Liver (tissue), 9 donors: ENCODE data around the gene CDH13. TPM values are rescaled to one million over a fixed set of nuclear protein-coding genes. Genes with fewer than 3 reads are reported as not detected.

ENCODE experiments used
- DNase-seq: peaks from one replicate; pipeline ENCODE4 v3.0.0-alpha.2; 2017; ENCODE audit warnings: low spot score
- H3K27ac ChIP-seq, 2 donors: one replicate each; pipeline ENCODE4 v1.7.0; 2013; ENCODE audit warnings: inconsistent platforms in 2 of 2, low read length in 2 of 2, control low read depth in 1 of 2, low read depth in 1 of 2, mild to moderate bottlenecking in 1 of 2
- H3K27me3 ChIP-seq, 4 donors: one replicate each; pipeline versions ENCODE4 v1.6.1 to v1.7.0; 2013; ENCODE audit warnings: low read length in 3 of 4, inconsistent platforms in 1 of 4, mild to moderate bottlenecking in 1 of 4, moderate library complexity in 1 of 4; ENCODE audit not compliant: control insufficient read depth in 4 of 4, insufficient read depth in 4 of 4
- H3K36me3 ChIP-seq, 4 donors: one replicate each; pipeline versions ENCODE4 v1.6.1 to v1.7.0; 2013; ENCODE audit warnings: low read length in 3 of 4, mild to moderate bottlenecking in 3 of 4, low read depth in 1 of 4, moderate library complexity in 1 of 4; ENCODE audit not compliant: control insufficient read depth in 4 of 4, insufficient read depth in 3 of 4
- H3K4me1 ChIP-seq, 4 donors: one replicate each; pipeline versions ENCODE4 v1.6.1 to v1.7.0; 2013; ENCODE audit warnings: low read length in 3 of 4, mild to moderate bottlenecking in 3 of 4, moderate library complexity in 1 of 4; ENCODE audit not compliant: control insufficient read depth in 4 of 4, insufficient read depth in 4 of 4
- H3K4me3 ChIP-seq, 3 donors: one replicate each; pipeline versions ENCODE4 v1.6.1 to v1.7.0; 2013; ENCODE audit warnings: low read length in 3 of 3, control low read depth in 1 of 3, low read depth in 1 of 3, mild to moderate bottlenecking in 1 of 3
- H3K9ac ChIP-seq, 2 donors: one replicate each; pipeline ENCODE4 v1.7.0; 2013; ENCODE audit warnings: low read length in 2 of 2, mild to moderate bottlenecking in 2 of 2, moderate library complexity in 2 of 2, control low read depth in 1 of 2, low read depth in 1 of 2
- H3K9me3 ChIP-seq, 4 donors: one replicate each; pipeline versions ENCODE4 v1.6.1 to v1.7.0; 2013; ENCODE audit warnings: low read length in 3 of 4; ENCODE audit not compliant: control insufficient read depth in 4 of 4
- ATF3 ChIP-seq: IDR thresholded peaks from 2 replicates; pipeline ENCODE4 v1.6.1; 2016; ENCODE audit warnings: antibody characterized with exemption
- CTCF ChIP-seq: fragments of 150-350 bp; IDR thresholded peaks from 2 replicates; pipeline ENCODE4 v1.5.1; 2017; ENCODE audit warnings: improper control_type of control experiment, low read depth, low read length; ENCODE audit not compliant: missing input control
- EGR1 ChIP-seq, 2 donors: IDR thresholded peaks; 2 replicates each; pipeline ENCODE4 v1.6.1; 2016 to 2018; ENCODE audit warnings: antibody characterized with exemption in 2 of 2, low read depth in 2 of 2
- FOXA1 ChIP-seq: IDR thresholded peaks from 2 replicates; pipeline ENCODE4 v1.6.1; 2016; ENCODE audit warnings: antibody characterized with exemption
- FOXA2 ChIP-seq: IDR thresholded peaks from 2 replicates; pipeline ENCODE4 v1.6.1; 2016; ENCODE audit warnings: antibody characterized with exemption
- GABPA ChIP-seq, 2 donors: IDR thresholded peaks in 1 of 2; conservative IDR thresholded peaks in 1 of 2; 2 replicates each; pipeline ENCODE4 v1.6.1; 2016; ENCODE audit warnings: antibody characterized with exemption in 2 of 2, mild to moderate bottlenecking in 1 of 2, moderate library complexity in 1 of 2
- HNF4A ChIP-seq, 2 donors: conservative IDR thresholded peaks; 2 replicates each; pipeline ENCODE4 v1.6.1; 2016; ENCODE audit warnings: antibody characterized with exemption in 2 of 2, mild to moderate bottlenecking in 2 of 2
- HNF4G ChIP-seq: IDR thresholded peaks from 2 replicates; pipeline ENCODE4 v1.6.1; 2016; ENCODE audit warnings: antibody characterized with exemption
- JUND ChIP-seq, 2 donors: IDR thresholded peaks; 2 replicates each; pipeline ENCODE4 v1.6.1; 2016; ENCODE audit warnings: antibody characterized with exemption in 2 of 2
- MAX ChIP-seq: IDR thresholded peaks from 2 replicates; pipeline ENCODE4 v1.6.1; 2016; ENCODE audit warnings: antibody characterized with exemption
- NR2F2 ChIP-seq: IDR thresholded peaks from 2 replicates; pipeline ENCODE4 v1.6.1; 2016; ENCODE audit warnings: antibody characterized with exemption
- RAD21 ChIP-seq, 2 donors: IDR thresholded peaks; 2 replicates each; pipeline ENCODE4 v1.6.1; 2016; ENCODE audit warnings: antibody characterized with exemption in 2 of 2, mild to moderate bottlenecking in 2 of 2
- REST ChIP-seq: IDR thresholded peaks from 2 replicates; pipeline ENCODE4 v1.6.1; 2016; ENCODE audit warnings: antibody characterized with exemption, mild to moderate bottlenecking
- RXRA ChIP-seq, 2 donors: IDR thresholded peaks; 2 replicates each; pipeline ENCODE4 v1.6.1; 2017 to 2018; ENCODE audit warnings: antibody characterized with exemption in 2 of 2, mild to moderate bottlenecking in 1 of 2
- SP1 ChIP-seq: IDR thresholded peaks from 2 replicates; pipeline ENCODE4 v1.6.1; 2018; ENCODE audit warnings: antibody characterized with exemption, mild to moderate bottlenecking
- TAF1 ChIP-seq: conservative IDR thresholded peaks from 2 replicates; pipeline ENCODE4 v1.6.1; 2016; ENCODE audit warnings: antibody characterized with exemption, mild to moderate bottlenecking
- YY1 ChIP-seq: IDR thresholded peaks from 2 replicates; pipeline ENCODE4 v1.6.1; 2016; ENCODE audit warnings: antibody characterized with exemption, mild to moderate bottlenecking
- ZBTB33 ChIP-seq: IDR thresholded peaks from 2 replicates; pipeline ENCODE4 v1.6.1; 2016; ENCODE audit warnings: antibody characterized with exemption
- WGBS: extraction: QIAGEN DNeasy Blood & Tissue Kit; methylation state at CpG from one replicate; pipeline ENCODE4 v1.1.7; 2013; 5-methylcytosine and 5-hydroxymethylcytosine counted together
- polyA plus RNA-seq, 2 donors: library from polyadenylated mRNA; stranded (reverse) in 1 of 2; unstranded in 1 of 2; fragments of 200-250 nt in 1 of 2; fragments of >200 nt in 1 of 2; fragmentation: Nextera tagmentation in 1 of 2; extraction: Ambion mirVana in 1 of 2; gene quantifications; one replicate each; pipeline versions ENCODE4 v1.2.1 to v1.2.3, GENCODE V29; 2013 to 2015
- total RNA-seq, 2 donors: library from RNA; depleted of rRNA; stranded (reverse); fragments of >200 nt; gene quantifications; one replicate each; pipeline ENCODE4 v1.2.3, GENCODE V29; 2014
- donor health status: healthy.
- donor health status: healthy.
- donor health status: healthy.
- donor health status: healthy.
- donor health status: healthy.

The CDH13 gene
- total and polyA plus RNA-seq, 4 donors, result 0.21 to 1.5 (median 0.58) TPM

GRCh38 chr16:82957212-82957611 lies 330.4 kb downstream of the CDH13 start:
- Histone ChIP-seq H3K9ac (no peak overlapping the region), H3K4me3 (no peak overlapping the region), H3K36me3 (no peaks in the 10 kb centered on the region), H3K27ac (no peak overlapping the region), H3K4me1 (peaks cover 0 to 3% (median 1%) of the 10 kb centered on the region in 4 donors), H3K27me3 (peaks cover 0 to 8% (median 0%) of the 10 kb centered on the region in 4 donors), H3K9me3 (no peaks in the 10 kb centered on the region)
- TF ChIP-seq TAF1, result no peak
- no peak for TF ChIP-seq REST
- TF ChIP-seq FOXA2, result no peak
- no peak for TF ChIP-seq GABPA (IDR thresholded peaks at IDR 0.05 in 1 of 2, conservative IDR thresholded peaks at IDR 0.05 in 1 of 2)
- TF ChIP-seq SP1, result no peak
- no peak for TF ChIP-seq MAX
- TF ChIP-seq CTCF, result no peak
- TF ChIP-seq FOXA1, result no peak
- no peak for TF ChIP-seq EGR1 (IDR thresholded peaks at IDR 0.05; ENCODE audit: low read depth in 2 of 2)
- no peak for TF ChIP-seq JUND (IDR thresholded peaks at IDR 0.05)
- no peak for TF ChIP-seq HNF4G
- no peak for TF ChIP-seq ATF3
- TF ChIP-seq ZBTB33, result no peak
- no peak for TF ChIP-seq RXRA (IDR thresholded peaks at IDR 0.05)
- no peak for TF ChIP-seq HNF4A (conservative IDR thresholded peaks at IDR 0.05)
- TF ChIP-seq RAD21 (IDR thresholded peaks at IDR 0.05), result no peak
- TF ChIP-seq YY1, result no peak
- no peak for TF ChIP-seq NR2F2
- DNase-seq, result no peak
- WGBS, result 69% methylated on average over 3 of the region's 3 CpGs
